Stimulated activated CD8-positive, alpha-beta memory T cell treated with anti-CD3 and anti-CD28 coated beads, Interleukin-4, amount 100 ng/mL, for 1 hour (primary cell): ENCODE data around the gene PIK3R2.
A peak's percentile ranks its signal among the peaks of the same experiment; 100 is the strongest.
"Not testable (repeated sequence)": the region's sequence is repeated elsewhere in the genome, so short reads cannot be mapped to it uniquely, and the experiment has no call there.

Experiments
- DNase-seq, 2 donors: peaks; one replicate each; pipeline ENCODE4 v3.0.0-alpha.2; 2020; ENCODE audit warnings: low read depth in 2 of 2, low spot score in 1 of 2

The PIK3R2 gene

DNA sequence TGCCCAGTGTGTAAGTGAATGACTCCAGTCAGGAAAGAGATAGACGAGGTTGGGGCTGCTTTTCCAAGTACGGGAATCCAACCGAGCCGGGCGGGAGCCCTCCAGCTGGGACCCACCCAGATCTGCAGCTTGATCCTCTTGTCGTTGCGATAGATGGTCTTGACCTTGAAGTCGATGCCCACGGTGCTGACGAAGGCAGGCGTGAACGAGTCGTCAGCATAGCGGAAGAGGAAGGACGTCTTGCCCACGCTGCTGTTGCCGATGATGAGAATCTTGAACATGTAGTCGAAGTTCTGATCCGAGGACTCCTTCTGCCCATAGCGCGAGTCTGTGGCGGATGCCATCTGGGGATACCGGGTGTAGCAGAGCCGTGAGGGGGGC, 49.4 kb downstream of the PIK3R2 start:
- no peak for DNase-seq

DNA sequence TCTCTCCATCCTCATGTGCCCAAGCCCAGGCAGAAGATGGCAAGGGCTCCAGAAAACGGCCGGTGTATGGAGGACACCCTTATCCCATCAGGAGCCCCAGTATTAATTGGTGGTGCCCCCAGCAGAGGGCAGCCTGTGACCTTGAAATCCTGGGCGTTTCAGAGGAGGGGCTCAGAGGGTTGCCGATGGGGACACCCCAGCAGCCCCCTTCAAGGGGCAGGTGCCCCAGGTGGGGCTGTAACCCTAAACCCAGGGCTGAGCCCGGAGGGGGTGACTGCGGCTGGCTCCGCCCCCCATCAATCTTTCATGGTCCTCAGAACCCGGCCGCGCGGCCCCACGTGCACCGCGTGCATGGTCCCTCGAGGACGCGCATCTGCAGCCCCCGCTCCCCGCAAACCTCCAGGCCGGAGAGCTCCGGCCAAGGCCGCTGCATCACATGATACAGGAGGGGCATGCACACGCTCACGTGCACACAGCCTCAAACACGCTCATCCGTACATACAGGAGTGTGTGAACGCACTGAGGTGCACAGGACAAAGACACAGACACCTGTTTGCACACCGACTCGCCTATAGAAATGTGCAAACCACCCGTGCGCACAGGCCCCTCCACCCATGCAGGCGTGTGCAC, 49.9 kb downstream of the PIK3R2 start:
- DNase-seq, result no peak

DNA sequence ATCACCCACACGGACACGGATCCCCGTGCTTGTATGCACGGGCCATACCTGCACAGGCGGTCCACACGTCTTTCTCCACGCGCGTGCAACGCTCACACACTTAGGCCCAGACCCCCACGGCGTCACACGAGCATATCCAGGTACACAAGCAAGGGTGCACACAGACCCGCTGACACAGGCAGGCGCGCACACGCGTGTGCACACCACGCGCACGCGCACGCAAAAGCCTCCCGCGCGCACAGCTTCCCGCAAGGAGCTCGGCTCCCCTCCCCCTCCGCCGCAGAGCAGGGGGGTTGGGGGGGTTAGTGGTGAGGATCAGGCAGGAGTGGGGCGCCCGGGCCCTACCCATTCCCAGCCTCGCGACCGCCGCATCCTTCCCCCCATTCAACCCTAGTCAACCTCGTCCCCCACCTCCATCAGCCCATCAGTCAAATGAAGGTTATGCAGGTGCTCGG, 50.5 kb downstream of the PIK3R2 start:
- DNase-seq, result peak in 1 of 2 donors; percentile 21

DNA sequence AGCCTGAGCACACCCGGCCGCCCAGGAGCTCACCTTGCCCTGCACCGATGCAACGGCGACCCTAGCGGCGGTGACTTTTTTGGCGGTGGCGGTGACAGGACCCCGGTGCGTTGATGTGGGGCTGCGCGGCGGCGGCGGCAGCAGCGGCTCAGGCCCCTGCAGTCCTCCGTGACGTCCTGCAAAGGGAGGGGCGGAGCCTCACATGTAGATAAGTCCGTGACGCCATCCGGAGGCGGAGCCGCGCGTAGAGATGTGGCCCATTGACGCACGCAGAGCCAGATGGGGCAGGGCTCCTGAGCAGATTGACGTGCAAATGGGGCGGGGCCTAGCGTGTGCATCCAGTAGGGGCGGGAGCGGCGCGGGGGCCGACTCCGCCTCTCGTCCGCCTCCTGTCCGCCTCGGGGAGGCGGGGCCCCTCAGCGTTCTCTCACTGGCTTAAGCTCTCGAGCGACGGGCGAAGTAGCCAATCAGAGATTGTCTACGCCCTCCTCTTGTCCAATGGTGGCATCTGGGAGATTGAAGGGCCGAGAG, 51.0 kb downstream of the PIK3R2 start, which contains the start of gene RAB3A:
RAB3A (minus strand) TSS at position 180 of the 531 bp plus-strand sequence. CDS start 1,302 bp downstream, outside the sequence.
- peak; percentile 99 for DNase-seq

DNA sequence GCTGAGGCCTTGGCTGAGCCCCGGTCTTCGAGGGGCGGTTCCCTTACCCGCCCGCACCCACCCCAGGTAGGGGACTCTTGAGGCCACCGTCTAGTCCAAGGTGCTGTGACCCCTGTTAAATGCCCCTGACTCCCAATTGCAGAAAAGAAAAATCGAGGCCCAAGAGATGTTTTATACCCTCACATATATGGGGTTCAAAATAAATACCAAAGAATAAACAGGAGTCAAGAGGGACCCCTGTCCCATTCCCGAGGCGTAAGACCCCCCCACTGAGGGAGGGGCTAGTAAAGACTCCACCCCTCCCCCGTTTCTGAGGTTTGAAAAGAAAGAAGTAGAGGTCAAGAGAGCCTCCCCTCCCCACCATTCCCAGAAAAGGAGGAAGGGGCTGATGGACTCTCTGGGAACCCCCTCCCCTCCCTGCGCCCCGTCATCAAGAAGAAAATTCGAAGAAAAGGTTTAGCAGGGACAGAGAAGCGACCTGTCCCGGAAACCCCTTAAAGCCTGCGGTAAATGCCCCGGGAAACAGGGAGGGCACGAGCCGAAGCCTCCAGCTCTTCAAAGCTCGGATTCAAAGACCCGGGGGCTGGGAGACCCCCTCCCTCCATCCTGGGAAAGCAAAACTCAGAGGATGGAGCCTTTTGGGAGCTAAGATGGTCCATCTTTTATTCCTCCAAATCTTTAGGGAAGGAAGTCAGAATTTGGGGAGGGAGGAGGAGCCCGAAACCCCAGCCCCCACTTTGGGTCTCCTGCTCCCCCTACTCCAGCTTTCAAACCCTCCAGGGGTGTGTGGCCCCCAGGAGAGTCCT, 51.6 kb downstream of the PIK3R2 start:
- DNase-seq, result no peak

DNA sequence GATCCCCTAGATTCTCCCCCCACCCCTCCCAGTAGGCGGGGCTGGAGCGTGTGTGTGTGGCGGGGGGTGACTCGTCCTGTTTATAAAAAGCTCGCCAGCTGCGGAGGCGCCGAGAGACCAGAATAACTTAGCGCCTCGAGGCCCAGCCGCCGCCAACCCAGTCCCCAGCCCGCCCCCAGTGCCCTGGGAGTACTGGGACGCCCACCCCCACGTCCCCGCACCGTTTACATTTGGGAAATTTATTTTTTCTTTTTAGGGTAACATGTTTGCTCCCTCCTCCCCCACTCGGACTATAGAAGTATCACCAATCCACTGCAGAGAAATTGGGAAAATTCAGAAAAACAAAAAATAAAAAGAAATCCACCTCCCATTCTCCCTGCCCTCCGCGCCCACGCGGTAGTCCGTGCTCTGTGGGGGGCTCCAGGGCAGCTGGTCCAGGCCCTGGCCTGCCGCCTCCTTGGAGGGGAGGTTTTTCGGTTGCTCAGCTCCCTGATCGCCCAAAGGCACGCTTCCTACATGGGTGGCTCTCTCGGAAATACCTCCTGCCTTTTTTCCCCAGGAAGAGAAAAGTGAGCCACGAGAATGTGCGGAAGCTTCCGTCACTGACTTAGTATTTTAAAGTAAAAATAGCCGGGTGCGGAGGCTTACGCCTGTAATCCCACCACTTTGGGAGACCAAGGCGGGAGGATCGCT, 52.4 kb downstream of the PIK3R2 start:
- peak in 1 of 2 donors; percentile 32 for DNase-seq

DNA sequence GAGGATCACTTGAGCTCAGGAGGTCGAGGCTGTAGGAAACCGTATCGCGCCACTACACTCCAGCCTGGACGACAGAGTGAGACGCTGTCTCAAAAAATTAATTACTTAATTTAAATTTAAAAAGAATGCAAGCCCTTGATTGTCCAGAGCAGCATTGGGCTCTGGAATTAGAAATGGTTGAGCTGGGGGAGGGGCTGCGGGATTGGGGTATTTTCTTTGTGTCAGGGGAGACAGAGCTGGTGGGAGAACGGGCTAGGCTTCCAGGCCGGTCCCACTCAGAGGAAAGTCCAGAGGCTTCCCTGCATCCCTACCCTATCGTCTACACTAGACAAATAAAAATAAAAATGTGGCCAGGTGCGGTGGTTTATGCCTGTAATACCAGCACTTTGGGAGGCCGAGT, 53.1 kb downstream of the PIK3R2 start:
- DNase-seq, result no peak

DNA sequence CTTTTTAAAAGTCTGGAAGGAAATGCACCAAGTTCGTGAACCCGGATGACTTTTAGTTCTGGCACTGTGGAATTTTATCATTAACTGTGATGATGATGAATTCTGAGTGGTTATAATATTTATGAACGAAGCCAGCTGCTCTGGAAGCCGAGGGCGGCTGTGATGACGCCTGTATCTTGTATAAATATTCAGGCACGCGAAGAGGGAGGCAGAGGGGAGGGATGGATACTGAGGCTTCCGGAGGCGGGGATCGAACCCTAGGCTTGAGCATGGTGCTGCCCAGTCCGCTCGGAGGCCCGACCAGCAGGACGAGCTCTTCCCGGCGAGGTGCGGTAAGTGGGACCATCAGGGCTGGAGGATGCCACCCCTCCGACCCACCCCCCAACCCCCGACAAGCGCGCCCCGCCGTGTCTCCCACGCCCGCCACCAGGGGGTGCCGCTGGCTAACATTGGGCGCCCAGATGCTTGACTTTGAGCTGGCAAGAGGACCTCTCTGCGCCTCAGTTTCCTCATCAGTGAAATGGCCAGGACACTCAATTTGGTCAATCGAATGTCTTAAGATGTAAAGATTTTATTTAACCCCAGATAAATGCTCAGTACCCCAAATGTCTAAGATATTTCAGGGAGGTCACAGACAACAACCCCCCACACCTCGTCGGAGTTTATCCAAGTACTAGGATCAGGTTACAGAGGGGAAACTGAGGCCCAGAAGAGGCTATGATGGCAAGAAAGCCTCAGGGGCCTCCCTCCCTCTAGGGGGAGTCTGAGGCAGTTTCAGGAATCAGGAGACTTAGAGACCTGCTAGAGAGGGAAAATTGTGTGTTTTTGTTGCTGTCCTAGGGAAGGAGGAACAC, 55.4 kb downstream of the PIK3R2 start:
- DNase-seq, result peak in 1 of 2 donors; percentile 25

DNA sequence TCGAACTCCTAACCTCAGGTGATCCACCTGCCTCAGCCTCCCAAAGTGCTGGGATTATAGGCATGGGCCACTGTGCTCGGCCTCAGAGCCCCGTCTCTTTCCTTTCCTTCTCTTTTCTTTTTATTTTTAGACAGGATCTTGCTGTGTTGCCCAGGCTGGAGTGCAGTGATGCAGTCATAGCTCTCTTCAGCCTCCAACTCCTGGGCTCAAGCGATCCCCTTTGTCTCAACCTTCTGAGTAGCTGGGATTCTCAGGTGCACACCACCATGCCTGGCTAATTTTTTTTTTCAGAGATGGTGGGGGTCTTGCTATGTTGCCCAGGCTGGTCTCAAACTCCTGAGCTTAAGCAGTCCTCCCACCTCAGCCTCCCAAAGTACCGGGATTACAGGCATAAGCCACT, 56.9 kb downstream of the PIK3R2 start:
- DNase-seq, result not testable (repeated sequence)

DNA sequence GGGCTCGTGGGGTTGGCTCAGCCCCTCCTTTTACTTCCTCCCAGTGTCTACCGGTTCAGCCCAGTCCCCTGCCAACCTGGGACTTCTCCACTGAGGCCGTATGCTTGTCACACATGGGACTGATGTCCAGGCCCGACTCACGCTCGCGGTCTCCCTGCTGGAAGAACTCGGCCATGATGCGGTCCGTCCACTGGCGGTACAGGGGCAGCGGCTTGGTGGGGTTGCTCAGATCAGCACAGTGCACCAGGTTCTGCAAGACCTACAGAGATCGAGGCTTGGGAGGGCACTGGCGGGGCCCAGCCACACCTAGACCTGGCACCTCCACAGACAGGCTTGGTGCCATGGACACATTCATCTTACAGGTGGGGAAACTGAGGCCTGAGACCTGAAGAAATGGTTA, 58.7 kb downstream of the PIK3R2 start:
- DNase-seq, result no peak

DNA sequence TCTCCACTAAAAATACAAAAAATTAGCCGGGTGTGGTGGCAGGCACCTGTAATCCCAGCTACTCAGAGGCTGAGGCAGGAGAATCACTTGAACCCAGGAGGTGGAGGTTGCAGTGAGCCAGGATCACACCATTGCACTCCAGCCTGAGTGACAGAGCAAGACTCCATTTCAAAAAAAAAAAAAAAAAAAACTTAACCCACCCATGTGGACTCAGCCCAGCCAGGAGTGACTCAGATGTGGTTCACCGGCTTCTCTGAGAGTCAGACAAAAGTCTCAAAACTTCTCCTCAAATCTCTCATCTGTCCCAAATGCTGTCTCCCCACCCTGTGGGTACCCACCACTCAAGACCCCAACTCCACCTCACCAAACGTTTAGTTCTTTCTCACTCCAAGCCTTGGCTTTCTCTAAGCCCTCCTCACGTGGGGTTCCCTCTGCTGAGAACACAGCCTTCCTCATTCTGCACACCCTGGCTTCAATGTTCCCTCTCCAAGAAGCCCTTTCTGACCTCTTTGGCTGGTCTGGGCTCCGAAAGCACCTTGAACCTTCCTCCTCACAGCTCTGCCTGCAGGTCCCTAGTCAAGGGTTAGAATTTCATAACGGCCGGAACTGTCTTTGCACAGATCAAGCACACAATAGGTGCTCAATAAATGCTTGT, 61.9 kb downstream of the PIK3R2 start:
- no peak for DNase-seq

DNA sequence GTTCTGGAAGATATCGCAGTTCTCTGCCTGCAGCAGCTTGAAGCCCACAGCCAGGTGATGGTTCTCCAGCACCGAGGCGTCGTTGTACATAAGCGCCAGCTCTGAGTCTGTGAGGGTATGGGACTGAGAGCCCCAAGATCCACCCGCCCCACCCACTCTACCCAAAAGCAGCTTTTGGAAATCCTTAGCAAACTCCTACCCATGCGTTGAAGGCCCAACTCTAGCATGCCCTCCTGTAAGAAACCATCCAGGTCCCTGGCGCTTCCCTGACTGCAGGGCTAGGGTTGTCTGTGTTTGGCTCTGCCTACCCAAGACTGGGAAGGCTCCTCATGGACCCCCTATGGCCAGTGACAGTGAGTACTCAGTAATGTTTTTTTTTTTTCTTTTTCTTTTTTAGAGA, 63.8 kb downstream of the PIK3R2 start:
- DNase-seq, result no peak

DNA sequence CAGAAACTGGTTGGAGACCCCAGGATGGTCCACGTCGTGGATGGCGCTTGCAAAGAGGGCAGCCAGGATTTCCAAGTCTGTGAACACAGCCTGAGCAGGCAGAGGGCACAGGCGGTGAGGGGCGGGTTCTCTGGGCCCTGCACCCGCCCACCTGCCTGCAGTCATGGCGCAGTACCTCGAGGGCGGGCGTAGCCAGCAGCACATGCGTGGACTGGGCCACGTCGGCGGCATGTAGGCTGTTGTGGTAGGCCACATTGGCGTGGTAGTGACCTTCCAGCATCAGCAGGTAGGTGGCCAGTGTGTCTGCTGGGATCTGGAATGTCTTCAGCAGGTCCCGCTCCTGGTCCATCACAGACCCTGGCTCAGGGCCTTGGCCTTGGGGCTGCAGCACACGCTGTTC, 65.2 kb downstream of the PIK3R2 start:
- DNase-seq, result no peak

DNA sequence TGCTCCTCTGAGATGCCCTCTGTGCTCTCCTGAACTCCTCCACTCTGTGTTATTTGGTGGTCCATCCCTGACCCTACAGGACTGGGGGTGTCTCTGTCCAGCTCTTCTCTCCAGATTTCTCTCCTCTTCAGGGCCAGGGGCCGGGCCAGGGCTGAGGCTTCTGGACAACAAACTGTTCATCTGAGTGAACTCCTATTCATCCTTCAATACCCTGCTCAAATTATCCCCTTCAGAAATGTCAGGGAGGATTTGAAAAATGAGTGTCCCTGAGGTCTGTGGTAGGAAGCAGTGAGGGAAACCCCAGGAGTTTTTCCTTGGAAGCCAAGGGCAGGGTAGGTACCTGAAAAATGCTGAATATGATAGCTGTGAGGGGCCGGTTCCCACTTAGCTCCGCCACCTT, 65.6 kb downstream of the PIK3R2 start:
- DNase-seq, result no peak
